Measurements from ENCODE around the gene IDH1. TPM values are rescaled to one million over a fixed set of nuclear protein-coding genes. Genes with fewer than 3 reads are reported as not detected.
A peak's percentile ranks its signal among the peaks of the same experiment; 100 is the strongest.

Gene IDH1
- total and polyA plus RNA-seq, 2 of the 13 experiments (the other 11 are each of a cell fraction or from before 2014, with no cell fraction given), result 312 to 1,077 TPM

DNA sequence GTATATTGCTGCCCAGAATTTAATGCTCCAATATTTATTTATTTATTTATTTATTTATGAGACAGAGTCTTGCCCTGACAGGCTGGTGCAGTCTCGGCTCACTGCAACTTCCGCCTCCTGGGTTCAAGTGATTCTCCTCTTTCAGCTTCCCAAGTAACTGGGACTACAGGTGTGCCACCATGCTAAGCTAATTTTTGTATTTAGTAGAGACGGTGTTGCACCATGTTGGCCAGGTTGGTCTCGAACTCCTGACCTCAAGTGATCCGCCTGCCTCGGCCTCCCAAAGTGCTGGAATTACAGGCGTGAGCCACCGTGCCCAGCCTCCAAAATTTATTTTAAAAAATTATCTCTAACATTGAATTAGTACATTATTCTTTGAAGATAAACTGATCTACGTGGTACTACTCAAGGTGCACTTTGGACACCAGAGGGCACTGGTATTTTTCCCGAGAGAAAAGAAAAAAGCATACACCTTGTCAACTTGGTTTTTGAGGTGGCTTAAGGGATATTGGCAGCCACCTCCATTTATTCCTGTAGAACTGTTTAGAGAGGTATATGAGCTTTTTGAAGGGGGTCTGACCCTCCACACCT, 1.4 kb upstream of the IDH1 start (continued):
- TF ChIP-seq IKZF5 (CRISPR knock-in tag; IDR thresholded peaks at IDR 0.05), result 0 out of 2 replicates have a peak, but pooled peaks have one; percentile 10
- TF ChIP-seq, protein P1, sequence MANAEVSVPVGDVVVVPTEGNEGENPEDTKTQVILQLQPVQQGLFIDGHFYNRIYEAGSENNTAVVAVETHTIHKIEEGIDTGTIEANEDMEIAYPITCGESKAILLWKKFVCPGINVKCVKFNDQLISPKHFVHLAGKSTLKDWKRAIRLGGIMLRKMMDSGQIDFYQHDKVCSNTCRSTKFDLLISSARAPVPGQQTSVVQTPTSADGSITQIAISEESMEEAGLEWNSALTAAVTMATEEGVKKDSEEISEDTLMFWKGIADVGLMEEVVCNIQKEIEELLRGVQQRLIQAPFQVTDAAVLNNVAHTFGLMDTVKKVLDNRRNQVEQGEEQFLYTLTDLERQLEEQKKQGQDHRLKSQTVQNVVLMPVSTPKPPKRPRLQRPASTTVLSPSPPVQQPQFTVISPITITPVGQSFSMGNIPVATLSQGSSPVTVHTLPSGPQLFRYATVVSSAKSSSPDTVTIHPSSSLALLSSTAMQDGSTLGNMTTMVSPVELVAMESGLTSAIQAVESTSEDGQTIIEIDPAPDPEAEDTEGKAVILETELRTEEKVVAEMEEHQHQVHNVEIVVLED (CRISPR knock-in tag; IDR thresholded peaks at IDR 0.05; ENCODE audit: borderline replicate concordance), result no peak
- TF ChIP-seq TCF12 (IDR thresholded peaks at IDR 0.05), result no peak
- no peak for TF ChIP-seq TCF12 (CRISPR knock-in tag; IDR thresholded peaks at IDR 0.05)
- TF ChIP-seq ETV6 (CRISPR knock-in tag; conservative IDR thresholded peaks at IDR 0.05), result no peak
- TF ChIP-seq RBFOX2 (IDR thresholded peaks at IDR 0.05; ENCODE audit: low read depth, low read length), result 0 out of 2 replicates have a peak, but pooled peaks have one; percentile 30
- peak; percentile 43; the same call in 1 of the 2 replicates for TF ChIP-seq KDM1A (CRISPR knock-in tag; IDR thresholded peaks at IDR 0.05)
- TF ChIP-seq ZNF564 (CRISPR knock-in tag; IDR thresholded peaks at IDR 0.05), result no peak
- no peak for TF ChIP-seq PAX8 (CRISPR knock-in tag; IDR thresholded peaks at IDR 0.05; ENCODE audit: borderline replicate concordance)
- 0 out of 2 replicates have a peak, but pooled peaks have one; percentile 26 for TF ChIP-seq MTA1 (CRISPR knock-in tag; IDR thresholded peaks at IDR 0.05; ENCODE audit: borderline replicate concordance)
- TF ChIP-seq ZSCAN9 (CRISPR knock-in tag; IDR thresholded peaks at IDR 0.05; ENCODE audit: borderline replicate concordance), result no peak
- TF ChIP-seq SAP130 (CRISPR knock-in tag; IDR thresholded peaks at IDR 0.05; ENCODE audit: low read depth), result 0 out of 2 replicates have a peak, but pooled peaks have one; percentile 15
- no peak for TF ChIP-seq CREB3 (CRISPR knock-in tag; IDR thresholded peaks at IDR 0.05)
- TF ChIP-seq RCOR2 (CRISPR knock-in tag; IDR thresholded peaks at IDR 0.05), result peak; percentile 26; the same call in 1 of the 2 replicates
- TF ChIP-seq HMGA1 (CRISPR knock-in tag; conservative IDR thresholded peaks at IDR 0.05), result no peak
- no peak for TF ChIP-seq ZBTB37 (CRISPR knock-in tag; IDR thresholded peaks at IDR 0.05)
- TF ChIP-seq HIVEP1 (CRISPR knock-in tag; IDR thresholded peaks at IDR 0.05), result no peak
